T1000 (cell line): ENCODE results near the gene FBXO38.
A peak's percentile ranks its signal among the peaks of the same experiment; 100 is the strongest.

Source experiments
- DNase-seq: peaks from one replicate; lab custom pipeline; 2025; ENCODE audit warnings: mixed read lengths; lab: John Stamatoyannopoulos, UW

The FBXO38 gene, protein sequence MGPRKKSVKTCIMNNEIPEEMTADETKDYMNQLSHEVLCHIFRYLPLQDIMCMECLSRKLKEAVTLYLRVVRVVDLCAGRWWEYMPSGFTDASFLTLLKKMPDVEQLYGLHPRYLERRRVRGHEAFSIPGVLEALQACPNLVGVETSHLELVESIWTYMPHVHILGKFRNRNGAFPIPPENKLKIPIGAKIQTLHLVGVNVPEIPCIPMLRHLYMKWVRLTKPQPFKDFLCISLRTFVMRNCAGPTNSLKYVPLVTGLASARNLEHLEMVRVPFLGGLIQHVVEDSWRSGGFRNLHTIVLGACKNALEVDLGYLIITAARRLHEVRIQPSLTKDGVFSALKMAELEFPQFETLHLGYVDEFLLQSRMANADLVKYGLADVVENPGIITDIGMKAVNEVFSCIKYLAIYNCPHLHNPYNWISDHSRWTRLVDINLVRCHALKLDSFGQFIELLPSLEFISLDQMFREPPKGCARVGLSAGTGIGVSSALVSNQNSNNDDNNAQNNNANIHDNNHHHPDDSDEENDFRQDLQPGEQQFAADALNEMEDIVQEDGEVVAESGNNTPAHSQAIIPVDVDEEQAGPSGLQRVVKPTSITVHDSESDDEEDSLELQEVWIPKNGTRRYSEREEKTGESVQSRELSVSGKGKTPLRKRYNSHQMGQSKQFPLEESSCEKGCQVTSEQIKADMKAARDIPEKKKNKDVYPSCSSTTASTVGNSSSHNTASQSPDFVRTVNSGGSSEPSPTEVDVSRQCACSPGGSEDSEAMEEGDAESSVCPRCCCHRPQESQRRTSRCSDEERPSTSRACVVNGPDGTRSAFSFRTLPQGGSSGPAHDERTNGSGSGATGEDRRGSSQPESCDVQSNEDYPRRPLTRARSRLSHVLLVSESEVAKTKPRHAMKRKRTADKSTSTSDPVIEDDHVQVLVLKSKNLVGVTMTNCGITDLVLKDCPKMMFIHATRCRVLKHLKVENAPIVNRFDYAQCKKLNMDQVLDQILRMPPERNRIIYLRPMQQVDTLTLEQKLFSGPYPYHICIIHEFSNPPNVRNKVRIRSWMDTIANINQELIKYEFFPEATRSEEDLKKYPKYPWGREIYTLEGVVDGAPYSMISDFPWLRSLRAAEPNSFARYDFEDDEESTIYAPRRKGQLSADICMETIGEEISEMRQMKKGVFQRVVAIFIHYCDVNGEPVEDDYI

DNA sequence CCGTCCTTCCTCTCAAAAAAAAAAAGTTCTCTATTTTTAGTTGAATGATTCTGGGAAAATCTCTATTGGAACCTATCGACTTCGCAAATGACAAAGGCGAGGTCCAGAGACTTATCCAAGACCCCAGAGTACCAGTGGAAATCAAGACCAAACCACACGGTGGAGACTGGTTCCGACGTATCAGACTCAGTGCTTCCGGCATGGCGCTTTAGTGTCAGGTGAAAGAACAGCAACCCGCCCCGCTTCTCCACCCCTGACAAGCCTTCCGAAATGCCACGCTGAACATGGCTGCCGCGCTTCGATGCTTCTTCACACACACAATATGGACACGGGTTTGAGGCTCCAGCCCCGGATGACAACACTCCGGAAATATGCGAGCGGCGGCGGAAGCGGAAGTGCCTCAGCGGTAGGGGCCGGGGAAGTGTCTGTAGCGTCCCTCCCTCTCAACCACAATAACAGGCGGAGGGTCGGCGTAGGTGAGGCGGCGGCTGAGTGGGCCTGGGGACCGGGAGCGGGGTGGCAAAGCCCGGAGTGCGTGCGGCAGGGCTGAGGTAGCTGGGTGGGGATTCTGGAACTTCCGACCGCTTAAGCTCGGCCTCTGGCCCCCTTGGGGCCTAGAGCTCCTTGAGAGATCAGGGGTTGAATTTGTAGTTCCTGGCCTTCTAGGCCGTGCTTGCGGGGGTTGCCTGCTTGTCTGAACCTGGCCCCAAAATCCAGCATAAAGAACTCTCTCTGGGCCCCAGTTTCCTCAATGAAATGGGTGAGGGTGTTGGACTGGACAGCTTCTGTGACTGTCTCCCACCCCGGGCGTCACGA is at the start of gene FBXO38:
Gene FBXO38 (plus strand): TSS at position 395 of the 816 bp plus-strand sequence. CDS start 10,819 bp downstream, outside the sequence.
- DNase-seq: peak; percentile 85

DNA sequence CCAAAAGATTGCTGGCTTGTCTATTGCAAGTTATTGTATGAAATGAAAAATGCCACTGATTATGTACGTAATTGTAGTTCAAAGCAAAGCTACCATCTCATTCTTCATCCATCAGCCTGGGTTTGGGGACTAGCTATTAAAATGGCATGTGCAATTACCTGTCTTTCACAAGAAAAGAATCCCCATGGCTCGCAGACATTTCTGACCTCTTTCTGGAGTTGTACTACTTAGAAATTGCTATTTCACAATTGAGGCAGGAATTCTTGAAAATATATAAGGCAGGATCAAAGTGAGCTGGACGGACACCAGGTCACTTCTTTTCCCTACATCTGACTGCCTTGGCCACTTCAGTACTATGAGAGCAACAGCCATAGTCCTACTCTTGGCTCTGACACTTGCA is 48.5 kb upstream of the FBXO38 start, which contains the start of gene SPINK9:
Gene SPINK9 (plus strand): TSS at position 301 of the 400 bp plus-strand sequence. CDS start 55 bp downstream, at position 356.
- DNase-seq: no peak

DNA sequence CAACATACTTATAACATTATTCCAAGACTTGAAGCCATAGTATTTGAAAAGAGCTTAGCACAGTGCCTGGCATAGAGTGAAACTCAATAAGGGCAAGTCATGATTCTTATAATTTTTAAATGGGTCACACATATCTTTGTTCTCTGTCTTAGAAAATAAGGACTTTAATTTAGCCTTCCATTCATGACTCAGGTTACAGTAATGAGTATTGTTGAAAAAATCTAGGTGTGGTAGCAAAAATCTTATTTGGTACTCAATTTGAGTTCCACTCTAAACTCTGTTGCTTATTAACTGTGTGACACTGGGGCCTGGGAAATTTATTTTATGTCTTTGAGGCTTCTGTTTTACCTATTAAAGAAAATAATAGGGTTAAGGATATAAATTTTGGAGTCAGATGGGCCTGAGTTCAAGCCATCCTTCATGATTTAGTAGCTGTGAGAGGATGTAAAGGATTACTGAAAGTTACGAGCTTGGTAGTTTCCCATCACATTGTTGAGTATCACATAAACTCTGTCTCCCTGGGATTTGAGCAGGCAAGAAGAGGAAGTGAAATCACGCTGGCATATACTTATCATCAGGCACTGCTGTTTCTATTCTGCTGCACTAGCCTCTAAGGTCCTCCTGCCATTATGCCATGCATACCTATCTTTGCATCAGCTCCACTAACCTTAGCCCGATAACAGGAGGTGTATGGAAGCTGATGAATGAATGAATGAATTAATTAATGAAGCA is 46.9 kb upstream of the FBXO38 start:
- DNase-seq: no peak

DNA sequence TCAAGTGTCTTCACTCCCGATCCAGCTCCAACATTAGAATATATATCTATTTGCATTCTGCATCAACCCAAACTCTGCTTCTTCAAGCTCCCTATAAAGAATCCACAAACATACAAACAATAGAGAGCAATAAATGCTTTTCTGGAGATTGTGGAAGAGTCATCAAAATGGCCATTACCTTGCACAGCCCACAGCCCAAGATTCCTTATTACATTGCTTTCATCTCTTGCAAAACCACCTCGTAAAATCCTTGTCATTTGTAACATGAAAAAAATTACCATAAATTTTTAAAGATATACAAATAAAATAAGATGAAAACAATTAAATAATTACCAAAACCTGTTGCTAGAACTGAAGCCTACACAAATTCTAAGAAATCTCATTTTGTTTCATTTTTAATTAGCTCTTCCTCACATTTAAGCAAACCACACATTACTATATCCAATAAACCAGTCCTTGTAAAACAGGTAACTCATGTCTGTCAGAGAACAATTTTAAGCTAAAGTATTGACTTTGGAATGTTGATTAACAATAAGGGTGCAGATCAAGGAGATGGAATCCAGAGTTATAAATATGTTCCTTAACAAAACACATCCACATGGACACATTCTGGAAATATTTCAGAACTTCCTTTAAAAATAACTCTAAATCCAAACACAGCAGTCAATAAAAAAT is 41.2 kb upstream of the FBXO38 start:
- DNase-seq: no peak

DNA sequence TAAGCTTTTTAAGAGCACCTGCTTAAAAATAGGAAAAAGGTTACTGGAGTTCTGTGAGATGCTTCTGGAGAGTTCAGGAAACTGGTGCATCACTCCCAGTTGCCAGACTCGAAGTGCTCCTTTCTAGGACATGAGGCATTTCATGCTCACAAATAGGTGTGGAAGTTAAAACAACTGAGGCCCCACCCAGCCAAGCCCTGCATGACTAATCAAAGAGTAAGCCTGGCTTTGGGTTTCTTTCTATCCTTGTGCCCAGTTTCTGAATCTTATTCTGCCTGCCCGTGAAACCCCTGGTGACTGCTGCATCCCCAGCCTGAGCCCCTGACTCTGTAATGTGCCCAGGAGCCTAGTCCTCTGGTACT is 40.7 kb upstream of the FBXO38 start:
- no peak for DNase-seq

DNA sequence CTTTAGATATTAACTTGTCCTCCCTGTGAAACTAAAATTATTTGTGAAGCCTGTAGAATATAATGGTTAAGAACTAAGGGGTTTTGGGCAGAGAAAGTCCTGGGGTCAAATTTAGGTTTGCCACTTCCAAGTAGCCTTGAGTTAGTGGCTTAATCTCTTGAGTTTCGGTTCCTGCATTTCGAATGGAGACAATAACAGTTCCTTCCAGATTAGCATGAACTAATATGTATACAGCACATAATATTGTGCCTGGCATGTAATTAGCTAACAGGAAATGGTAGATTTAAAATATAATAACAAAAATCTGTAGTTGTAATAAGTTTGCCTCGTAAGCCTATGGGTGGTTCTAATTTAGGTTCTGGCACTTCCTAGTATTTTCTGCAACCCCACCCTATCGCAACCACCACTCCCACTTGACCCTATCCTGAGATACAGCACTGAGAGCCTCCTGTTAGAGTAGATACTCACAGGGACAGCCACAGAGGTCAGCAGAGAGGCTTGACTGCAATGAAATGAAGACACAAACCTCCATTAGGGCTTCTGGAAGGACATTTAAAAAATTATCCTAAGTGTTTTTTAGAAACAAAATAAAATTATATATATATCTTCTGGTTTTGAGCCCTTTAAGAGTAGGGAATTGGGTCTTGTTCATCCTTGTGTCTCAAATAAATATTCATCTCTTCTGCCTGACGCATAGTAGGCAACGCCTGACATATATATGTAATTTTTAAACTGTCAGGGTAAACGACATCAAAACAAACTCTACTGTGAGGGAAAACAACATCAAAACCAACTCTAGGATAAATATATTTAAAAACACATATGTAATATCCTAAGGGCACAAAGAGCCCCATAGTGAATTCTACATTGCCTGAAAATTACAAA is 39.9 kb upstream of the FBXO38 start:
- DNase-seq: no peak

DNA sequence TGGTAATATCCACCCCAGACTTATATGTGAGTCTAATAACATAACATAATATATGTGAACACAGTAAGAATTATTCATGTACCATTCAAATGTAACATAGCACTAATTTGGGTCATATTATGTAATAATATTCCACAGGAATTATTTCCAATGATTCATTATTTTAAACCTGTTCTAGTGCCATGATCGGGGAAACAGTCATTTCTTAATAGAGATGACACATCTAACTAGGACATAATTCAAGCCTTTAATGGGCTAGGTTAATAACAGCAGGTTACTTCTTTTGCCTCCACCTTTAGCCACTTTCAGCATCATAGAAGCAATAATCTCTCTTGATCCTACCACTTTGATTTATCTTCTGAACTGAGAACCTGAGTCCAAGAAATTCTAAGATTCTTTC is 36.1 kb upstream of the FBXO38 start:
- no peak for DNase-seq

DNA sequence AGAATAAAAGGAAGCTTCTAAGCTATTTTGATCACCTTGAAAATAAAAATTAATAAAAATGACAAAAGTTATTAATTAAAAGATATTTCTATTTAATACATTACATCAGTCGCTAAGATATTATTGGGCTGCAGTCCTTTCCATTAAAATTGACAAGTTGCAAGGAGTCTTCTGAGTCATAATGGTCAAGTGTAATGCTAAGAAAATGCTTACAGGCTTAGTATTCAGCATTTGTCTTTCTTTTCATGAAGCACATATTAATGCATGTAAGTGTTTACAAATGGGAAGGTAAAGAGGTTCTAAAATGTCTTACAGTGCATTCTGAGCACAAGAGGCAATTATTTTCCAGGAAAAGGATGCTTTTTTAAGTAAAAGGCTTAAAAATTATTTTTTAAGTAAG is 31.1 kb upstream of the FBXO38 start:
- DNase-seq: no peak

DNA sequence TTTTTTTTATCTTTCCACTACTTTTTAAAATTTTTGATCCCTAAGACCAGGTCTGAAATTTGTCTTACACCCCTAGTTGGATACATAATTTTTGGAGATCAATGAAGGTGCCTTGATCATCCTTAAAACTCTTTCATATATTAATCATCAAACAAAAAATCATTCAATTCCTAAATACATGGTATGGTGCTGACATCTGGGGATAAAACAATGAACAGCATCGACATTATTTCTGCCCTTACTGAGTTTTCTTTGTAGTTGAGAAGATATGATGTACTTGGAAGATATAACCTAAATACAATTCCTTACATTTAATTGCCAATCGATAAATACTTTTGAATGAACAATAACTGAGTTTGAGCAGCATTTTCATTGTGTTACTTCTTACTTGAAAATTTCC is 30.1 kb upstream of the FBXO38 start:
- no peak for DNase-seq

DNA sequence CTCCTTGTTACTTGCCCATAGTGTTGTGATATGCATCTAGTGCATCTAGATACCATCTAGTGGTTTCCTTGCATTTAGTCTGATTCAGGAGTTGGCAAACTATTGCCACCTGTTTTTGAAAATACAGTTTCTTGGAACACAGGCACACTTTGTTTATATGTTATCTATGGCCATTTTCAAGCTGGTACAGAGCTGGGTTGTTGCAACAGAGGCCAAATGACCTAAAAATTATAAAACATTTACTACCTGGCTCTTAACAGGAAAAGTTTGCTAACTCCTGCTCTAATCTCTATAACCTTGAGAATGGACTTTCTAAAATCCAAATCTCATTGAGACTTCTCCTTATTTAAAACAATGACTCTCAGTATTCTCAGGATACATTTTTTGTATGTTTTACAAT is 19.4 kb upstream of the FBXO38 start:
- DNase-seq: no peak

DNA sequence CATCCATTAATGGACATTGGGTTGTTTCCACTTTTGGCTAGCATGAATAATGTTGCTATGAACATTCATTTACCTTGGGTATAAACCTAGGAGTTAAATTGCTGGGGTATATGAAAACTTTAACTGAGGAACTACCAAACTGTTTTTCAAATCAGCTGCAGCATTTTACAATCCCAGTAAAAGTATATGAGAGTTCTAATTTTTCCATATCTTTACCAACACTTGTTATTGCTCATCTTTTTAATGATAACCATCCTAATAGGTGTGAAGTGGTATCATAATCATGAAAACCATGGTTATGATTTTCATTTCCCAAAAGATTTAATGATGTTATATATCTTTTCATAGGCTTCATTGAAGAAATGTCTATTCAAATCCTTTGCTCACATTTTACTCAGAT is 15.5 kb upstream of the FBXO38 start:
- DNase-seq: no peak

DNA sequence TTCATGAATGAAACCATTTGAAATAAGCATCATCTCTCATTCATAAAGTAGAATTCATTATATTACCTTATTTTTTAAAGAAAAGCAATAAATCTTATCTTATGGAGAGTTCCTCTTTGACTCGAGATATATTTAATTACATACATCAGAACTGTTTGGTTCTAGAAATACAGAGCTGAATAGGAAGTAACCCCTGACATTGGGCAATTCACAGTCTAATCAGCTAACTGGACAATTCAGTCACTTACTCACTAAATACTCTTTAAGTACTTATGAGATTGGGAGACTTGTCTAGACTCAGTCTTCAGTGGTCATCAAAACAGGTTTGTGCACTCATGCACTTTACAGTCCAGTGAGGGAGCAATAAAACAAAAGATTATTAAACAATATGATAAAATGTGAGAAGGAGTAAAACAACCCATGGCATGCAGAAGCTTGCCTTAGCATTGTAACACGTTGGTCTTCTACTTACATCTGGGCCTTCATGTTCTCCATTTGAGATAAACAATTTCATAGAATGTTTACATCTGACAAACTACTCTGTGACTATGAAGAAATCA is 11.5 kb upstream of the FBXO38 start:
- no peak for DNase-seq

DNA sequence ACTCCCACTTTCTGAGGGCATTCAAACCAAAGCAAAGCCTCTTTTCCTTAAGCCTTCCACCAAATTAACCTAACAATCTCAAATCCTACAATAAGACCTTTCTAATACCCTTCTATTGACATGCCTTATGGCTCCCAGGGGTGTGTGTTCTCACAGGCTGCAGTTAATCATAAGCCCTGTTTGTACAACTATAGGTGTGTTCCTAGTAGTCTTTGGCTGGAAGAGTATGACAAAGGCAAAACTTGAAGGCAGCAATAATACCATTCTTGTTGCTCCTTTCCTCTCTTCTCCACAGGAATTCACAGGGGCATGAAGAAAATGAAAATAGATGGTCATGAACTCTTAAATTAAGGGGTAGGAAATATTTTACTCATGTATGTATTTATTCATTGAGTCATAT is 10.9 kb upstream of the FBXO38 start:
- DNase-seq: no peak

DNA sequence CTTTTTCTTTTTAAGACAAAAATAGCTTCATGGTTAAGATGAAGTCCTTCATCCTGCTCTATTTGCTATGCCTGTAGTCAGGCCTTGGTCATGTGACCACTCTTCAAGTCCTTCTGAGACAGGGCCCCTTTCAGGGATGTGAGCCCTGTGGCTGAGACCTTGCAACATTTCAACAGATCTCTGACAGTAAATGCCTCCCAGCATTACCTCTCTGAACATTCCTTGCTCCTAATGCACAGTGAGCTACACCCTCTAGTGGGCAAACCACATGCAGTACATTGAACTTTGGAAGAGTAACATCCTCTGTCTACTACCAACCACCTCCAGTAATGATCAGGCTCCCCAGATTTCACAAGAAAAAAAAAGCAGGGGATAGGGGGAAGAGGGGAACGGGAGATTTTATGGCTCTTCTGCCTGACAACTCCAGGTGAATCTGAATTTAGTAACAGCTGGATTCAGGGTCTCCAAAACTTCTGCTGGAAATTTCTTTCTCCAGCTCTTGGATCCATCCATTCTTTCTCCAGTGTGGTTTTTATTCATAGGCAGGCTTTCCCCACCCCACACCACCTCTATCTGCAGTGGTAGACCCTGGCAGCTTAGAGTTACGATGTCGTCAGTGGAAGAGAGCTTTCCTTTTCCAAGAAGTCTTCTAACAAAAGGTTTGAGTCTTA is 8.9 kb upstream of the FBXO38 start:
- no peak for DNase-seq

DNA sequence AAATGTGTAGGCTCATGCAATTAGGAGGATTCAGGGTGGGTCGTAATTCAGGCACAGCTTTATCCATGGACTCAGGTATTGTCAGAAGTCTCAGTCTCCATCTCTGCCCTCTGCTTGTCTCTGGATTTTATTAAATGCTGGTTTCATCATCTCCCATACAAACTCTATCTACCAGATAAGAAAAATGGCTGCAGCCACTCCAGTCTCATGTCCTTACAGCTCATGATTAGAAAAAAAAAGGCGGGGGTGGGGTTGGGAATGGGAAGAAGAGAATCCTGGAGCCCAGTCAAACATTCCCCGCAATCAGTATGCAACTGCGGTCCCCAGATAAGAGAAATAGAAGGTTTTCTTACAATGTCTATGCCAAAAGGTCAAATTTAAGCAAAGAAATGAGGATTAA is 7.6 kb upstream of the FBXO38 start:
- DNase-seq: no peak

DNA sequence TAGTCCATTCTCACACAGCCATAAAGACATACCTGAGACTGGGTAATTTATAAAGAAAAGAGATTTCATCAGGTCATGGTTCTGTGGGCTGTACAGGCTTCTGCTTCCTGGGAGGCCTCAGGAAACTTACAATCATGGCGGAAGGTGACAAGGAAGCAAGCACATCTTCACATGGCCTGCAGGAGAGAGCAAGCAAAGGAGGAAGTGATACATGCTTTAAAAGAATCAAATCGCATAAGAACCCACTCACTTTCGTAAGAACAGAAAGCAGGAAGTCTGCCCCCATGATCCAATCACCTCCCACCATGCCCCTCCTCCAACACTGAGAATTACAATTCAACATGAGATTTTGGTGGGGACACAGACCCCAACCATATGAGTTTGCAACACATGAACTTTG is 5.1 kb upstream of the FBXO38 start:
- DNase-seq: no peak

DNA sequence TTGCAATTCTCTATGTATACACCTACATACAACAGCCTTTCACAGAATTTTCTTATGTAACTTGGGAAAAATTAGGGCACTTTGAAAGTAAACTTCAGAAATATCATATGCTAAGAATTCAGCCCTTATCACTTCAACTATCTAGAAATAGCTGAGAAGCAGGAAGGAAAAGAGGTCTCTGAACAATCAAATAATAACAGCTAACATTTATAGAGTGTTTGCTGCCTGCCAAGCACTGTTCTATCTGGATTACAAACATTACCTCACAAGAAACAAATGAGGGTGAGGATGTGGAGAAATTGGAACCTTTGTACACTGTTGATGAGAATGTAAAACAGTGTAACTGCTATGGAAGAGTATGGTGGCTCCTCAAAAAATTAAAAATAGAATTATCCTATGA is 4.4 kb upstream of the FBXO38 start:
- no peak for DNase-seq

DNA sequence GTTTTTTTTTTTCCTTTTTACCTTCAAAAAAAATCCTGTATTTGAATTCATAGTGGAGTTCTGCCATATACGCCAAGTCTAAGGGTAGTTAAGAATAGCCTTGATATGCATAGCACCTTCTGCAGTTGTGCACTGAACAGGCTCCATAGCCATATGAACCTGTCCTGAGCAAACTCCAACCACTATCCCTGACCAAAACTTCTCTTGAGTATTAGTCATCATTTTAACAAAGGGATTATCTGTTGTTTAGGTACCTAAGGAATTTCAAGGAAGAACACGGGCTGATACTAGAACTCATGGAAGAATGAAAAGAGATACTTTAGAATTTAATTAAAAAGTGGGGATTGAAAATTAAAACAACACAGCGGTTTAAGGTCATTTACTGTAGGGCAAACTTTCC is 1.9 kb upstream of the FBXO38 start:
- no peak for DNase-seq
